Measurements from ENCODE around the gene ARSB.

DNA sequence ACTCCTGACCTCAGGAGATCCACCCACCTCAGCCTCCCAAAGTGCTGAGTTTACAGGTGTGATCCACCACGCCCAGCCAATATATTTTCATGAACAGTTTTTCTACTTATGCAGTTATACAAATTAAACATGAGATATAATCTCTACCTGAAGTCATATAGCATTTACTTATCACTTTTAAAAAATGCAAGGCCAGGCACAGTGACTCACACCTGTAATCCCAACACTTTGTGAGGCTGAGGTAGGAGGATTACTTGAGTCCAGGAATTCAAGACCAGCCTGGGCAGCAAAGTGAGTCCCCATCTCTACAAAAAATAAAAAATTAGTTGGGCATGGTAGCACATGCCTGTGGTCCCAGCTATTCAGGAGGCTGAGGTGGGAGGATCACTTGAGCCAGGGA is 171.8 kb downstream of the ARSB start:
- TF ChIP-seq, protein P1, sequence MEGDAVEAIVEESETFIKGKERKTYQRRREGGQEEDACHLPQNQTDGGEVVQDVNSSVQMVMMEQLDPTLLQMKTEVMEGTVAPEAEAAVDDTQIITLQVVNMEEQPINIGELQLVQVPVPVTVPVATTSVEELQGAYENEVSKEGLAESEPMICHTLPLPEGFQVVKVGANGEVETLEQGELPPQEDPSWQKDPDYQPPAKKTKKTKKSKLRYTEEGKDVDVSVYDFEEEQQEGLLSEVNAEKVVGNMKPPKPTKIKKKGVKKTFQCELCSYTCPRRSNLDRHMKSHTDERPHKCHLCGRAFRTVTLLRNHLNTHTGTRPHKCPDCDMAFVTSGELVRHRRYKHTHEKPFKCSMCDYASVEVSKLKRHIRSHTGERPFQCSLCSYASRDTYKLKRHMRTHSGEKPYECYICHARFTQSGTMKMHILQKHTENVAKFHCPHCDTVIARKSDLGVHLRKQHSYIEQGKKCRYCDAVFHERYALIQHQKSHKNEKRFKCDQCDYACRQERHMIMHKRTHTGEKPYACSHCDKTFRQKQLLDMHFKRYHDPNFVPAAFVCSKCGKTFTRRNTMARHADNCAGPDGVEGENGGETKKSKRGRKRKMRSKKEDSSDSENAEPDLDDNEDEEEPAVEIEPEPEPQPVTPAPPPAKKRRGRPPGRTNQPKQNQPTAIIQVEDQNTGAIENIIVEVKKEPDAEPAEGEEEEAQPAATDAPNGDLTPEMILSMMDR (IDR thresholded peaks at IDR 0.05; ENCODE audit: insufficient read depth, low read depth, low read length): no peak
- TF ChIP-seq EZH2 (IDR thresholded peaks at IDR 0.05; ENCODE audit: insufficient read depth, low read length): no peak

Data from astrocyte (in vitro differentiated cells and primary cell).